ENCODE measurements around the gene KRTAP10-5. TPM values are rescaled to one million over a fixed set of nuclear protein-coding genes. Genes with fewer than 3 reads are reported as not detected.
"Not testable (repeated sequence)": the region's sequence is repeated elsewhere in the genome, so short reads cannot be mapped to it uniquely, and the experiment has no call there.

The KRTAP10-5 gene
- polyA plus RNA-seq, 6 donors from 2014 or later = not detected

DNA sequence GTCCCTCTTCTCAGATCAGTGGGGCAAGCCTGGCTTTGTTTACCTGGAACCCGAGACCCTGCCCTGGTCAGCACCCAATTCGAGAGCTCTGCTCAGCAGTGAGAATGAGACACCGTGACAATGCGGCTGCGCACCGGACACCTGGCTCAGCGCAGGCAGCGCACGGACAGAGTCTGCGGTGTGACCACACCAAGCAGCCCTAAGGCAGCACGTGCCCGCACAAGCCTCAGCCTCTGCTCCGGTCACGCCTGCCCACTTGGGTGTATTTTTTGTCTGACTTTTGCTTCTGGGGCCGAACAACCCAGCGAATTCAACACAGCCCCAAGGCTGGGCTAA, 36.2 kb upstream of the KRTAP10-5 start:
- H3K27ac Mint-ChIP-seq = peak overlapping the region in 1 of 6 donors; percentile 35
- H3K4me1 Mint-ChIP-seq = peaks cover 13 to 20% (median 15%) of the 10 kb centered on the region in 3 donors
- peaks cover 18 to 35% of the 10 kb centered on the region in 2 donors for H3K36me3 Mint-ChIP-seq
- no peak for ATAC-seq (ENCODE audit: low read depth in 2 of 2)
- H3K27me3 Mint-ChIP-seq = peaks cover 4 to 28% (median 28%) of the 10 kb centered on the region in 3 donors
- H3K9me3 Mint-ChIP-seq = peaks cover 10 to 34% (median 28%) of the 10 kb centered on the region in 7 donors
- peak overlapping the region in 1 of 8 donors; percentile 44 for H3K4me3 Mint-ChIP-seq
- DNase-seq = no peak

- no peak overlapping the region for H3K4me3 Mint-ChIP-seq
- H3K4me1 Mint-ChIP-seq = peaks cover 13 to 20% (median 15%) of the 10 kb centered on the region in 3 donors
- ATAC-seq (ENCODE audit: low read depth in 2 of 2) (no peak), DNase-seq (no peak)
- peak overlapping the region in 1 of 6 donors; percentile 35 for H3K27ac Mint-ChIP-seq
- H3K27me3 Mint-ChIP-seq = peaks cover 4 to 31% (median 28%) of the 10 kb centered on the region in 3 donors
- H3K36me3 Mint-ChIP-seq = peaks cover 23 to 40% of the 10 kb centered on the region in 2 donors
- peaks cover 14 to 39% (median 33%) of the 10 kb centered on the region in 7 donors for H3K9me3 Mint-ChIP-seq
These were observed 35.6 kb upstream of the KRTAP10-5 start for GRCh38 chr21:44615911-44616590.

- ATAC-seq (ENCODE audit: low read depth in 2 of 2) (no peak), DNase-seq (no peak)
- Mint-ChIP-seq H3K9me3 (peaks cover 15 to 41% (median 34%) of the 10 kb centered on the region in 7 donors), H3K4me3 (no peak overlapping the region), H3K27me3 (peaks cover 4 to 31% (median 28%) of the 10 kb centered on the region in 3 donors), H3K36me3 (peaks cover 21 to 39% of the 10 kb centered on the region in 2 donors), H3K27ac (no peak overlapping the region), H3K4me1 (peaks cover 13 to 20% (median 15%) of the 10 kb centered on the region in 3 donors)
These were observed 35.1 kb upstream of the KRTAP10-5 start for GRCh38 chr21:44615466-44615865.

DNA sequence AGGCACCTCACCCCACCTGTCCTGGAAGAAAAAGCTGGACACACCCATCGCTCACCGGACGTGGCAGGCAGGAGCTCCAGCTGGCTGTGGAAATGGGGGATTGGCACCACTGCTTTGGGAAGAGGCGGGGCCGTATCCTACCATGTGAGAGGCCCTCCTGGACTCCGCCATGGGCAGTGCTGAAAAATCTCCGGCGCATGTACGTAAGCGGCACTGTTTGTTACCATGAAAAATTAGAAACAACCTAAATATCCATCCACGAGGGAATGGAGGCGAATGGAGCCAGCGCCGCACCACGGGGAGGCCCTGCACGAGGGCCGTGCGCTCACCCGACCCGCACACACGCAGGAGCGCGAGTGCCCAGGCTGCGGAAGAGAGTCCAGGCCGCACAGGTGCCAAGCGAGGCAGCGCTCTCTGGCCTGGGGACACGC, 34.6 kb upstream of the KRTAP10-5 start:
- no peak overlapping the region for H3K27ac Mint-ChIP-seq
- peaks cover 4 to 31% (median 28%) of the 10 kb centered on the region in 3 donors for H3K27me3 Mint-ChIP-seq

GRCh38 chr21:44614161-44614631, 33.8 kb upstream of the KRTAP10-5 start:
- ATAC-seq (ENCODE audit: low read depth in 2 of 2) (no peak), DNase-seq (no peak)
- H3K9me3 Mint-ChIP-seq = peaks cover 16 to 43% (median 31%) of the 10 kb centered on the region in 7 donors
- H3K4me3 Mint-ChIP-seq = no peak overlapping the region
- peaks cover 11 to 13% (median 12%) of the 10 kb centered on the region in 3 donors for H3K4me1 Mint-ChIP-seq
- peaks cover 11 to 35% (median 28%) of the 10 kb centered on the region in 3 donors for H3K27me3 Mint-ChIP-seq
- peak overlapping the region in 1 of 6 donors; percentile 42 for H3K27ac Mint-ChIP-seq
- H3K36me3 Mint-ChIP-seq = peaks cover 12 to 37% of the 10 kb centered on the region in 2 donors

More for the DNA sequence above, 34.6 kb upstream of the KRTAP10-5 start:
- DNase-seq = no peak
- no peak for ATAC-seq (ENCODE audit: low read depth in 2 of 2)
- Mint-ChIP-seq H3K4me3 (no peak overlapping the region), H3K4me1 (peaks cover 13 to 18% (median 15%) of the 10 kb centered on the region in 3 donors), H3K9me3 (peaks cover 16 to 43% (median 31%) of the 10 kb centered on the region in 7 donors), H3K36me3 (peaks cover 17 to 37% of the 10 kb centered on the region in 2 donors)

DNA sequence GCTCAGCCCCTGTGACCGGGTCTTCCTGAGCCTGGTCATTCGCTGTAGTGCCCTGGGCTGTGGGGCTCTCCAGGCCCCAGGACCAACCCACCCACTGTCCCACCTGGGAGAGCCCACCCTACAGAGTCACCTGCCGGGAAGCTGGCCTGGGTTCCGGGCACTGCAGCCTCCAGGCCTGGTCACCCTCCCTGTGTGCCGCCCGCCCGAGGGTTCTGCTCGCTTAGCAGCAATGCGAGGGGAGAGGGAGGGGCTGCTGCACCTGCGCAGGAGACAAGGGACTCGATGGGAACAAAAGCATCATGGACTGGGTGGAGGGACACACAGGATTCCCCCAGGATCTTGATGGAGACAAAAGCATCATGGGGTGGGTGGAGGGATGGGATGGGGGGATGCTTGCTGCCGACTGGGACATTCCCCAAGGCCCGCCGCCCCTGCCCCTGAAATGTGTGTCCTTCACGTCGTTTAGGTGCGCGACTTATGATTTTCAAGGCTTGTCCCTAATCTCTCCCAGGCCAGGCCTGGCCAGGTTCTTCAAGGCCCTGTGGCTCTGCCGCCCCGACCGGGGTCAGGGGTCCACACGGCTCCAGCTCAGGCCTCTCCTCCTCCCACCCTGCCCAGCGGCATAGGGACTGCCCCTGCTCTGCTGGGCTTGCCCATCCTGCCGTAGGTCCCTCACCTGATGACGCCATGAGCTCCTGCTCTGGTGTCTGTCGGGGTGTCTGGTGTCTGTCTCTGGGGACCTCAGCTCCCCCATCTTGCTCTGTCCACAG, 33.2 kb upstream of the KRTAP10-5 start:
- Mint-ChIP-seq H3K4me1 (peaks cover 5 to 7% (median 6%) of the 10 kb centered on the region in 3 donors), H3K27ac (no peak overlapping the region)

DNA sequence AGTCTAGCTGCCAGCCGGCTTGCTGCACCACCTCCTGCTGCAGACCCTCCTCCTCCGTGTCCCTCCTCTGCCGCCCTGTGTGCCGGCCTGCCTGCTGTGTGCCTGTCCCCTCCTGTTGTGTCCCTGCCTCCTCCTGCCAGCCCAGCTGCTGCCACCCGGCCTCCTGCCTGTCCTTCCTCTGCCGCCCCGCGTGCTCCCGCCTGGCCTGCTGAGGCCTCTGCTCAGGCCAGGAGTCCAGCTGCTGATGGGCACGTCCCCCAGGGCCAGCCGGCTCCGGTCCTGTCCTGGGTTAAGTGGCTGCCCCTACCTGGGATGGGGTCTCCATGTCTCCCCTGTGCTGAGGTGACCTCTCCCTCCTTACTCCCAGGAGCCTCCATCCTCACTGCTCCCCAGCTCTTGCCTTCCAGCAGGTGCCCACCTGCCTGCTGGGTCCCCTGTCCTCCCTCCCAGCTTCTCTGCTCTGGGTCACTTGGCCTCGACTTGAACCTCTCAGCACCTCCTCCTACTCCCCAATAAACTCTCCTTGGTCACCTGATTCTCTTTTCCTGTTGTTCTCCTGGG, 32.3 kb upstream of the KRTAP10-5 start:
- no peak overlapping the region for H3K4me3 Mint-ChIP-seq
- peaks cover 15 to 37% of the 10 kb centered on the region in 2 donors for H3K36me3 Mint-ChIP-seq
- peaks cover 11 to 41% (median 30%) of the 10 kb centered on the region in 3 donors for H3K27me3 Mint-ChIP-seq
- H3K4me1 Mint-ChIP-seq = peaks cover 0 to 4% (median 0%) of the 10 kb centered on the region in 3 donors
- DNase-seq = no peak
- peak overlapping the region in 2 of 6 donors; percentile 14 to 42 for H3K27ac Mint-ChIP-seq
- H3K9me3 Mint-ChIP-seq = peaks cover 21 to 46% (median 36%) of the 10 kb centered on the region in 7 donors
- ATAC-seq (ENCODE audit: low read depth in 2 of 2) = no peak

More for the DNA sequence above, 33.2 kb upstream of the KRTAP10-5 start:
- H3K27me3 Mint-ChIP-seq = peaks cover 11 to 38% (median 28%) of the 10 kb centered on the region in 3 donors
- ATAC-seq (ENCODE audit: low read depth in 2 of 2) = no peak
- H3K36me3 Mint-ChIP-seq = peaks cover 15 to 37% of the 10 kb centered on the region in 2 donors
- H3K9me3 Mint-ChIP-seq = peaks cover 21 to 42% (median 31%) of the 10 kb centered on the region in 7 donors
- DNase-seq = no peak
- H3K4me3 Mint-ChIP-seq = no peak overlapping the region

- no peak for DNase-seq
- Mint-ChIP-seq H3K9me3 (peaks cover 21 to 46% (median 43%) of the 10 kb centered on the region in 7 donors), H3K4me3 (peak within 1 kb of the TSS in 1 of 8 donors; percentile 44)
These were observed 31.7 kb upstream of the KRTAP10-5 start, which contains the start of gene KRTAP10-8 for GRCh38 chr21:44612029-44612486. KRTAP10-8 (plus strand) TSS chr21:44612079; CDS start chr21:44612101, 22 bp downstream.

DNA sequence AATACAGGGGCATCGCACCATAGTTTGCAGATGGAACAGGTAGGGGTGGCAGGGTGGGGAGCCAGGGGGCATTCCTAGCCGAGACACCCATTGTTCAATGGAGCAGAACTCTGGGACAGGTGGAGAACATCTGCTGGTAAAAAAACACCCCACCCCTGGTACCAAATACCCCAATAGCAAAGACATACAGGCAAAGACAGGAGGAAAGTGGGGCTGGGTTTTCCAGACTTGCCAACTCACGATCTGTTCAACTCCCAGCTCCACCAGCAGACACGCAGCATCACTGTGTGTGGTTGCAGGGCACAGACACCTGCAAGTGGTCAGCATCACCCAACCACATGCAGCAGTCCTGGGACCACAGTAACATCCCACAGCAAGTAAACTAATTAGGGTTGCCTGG, 31.1 kb upstream of the KRTAP10-5 start:
- peaks cover 13 to 39% (median 33%) of the 10 kb centered on the region in 3 donors for H3K27me3 Mint-ChIP-seq
- DNase-seq = no peak
- peaks cover 22 to 48% (median 46%) of the 10 kb centered on the region in 7 donors for H3K9me3 Mint-ChIP-seq
- H3K36me3 Mint-ChIP-seq = peaks cover 17 to 37% of the 10 kb centered on the region in 2 donors
- no peak for ATAC-seq (ENCODE audit: low read depth in 2 of 2)
- peaks cover 0 to 4% (median 0%) of the 10 kb centered on the region in 3 donors for H3K4me1 Mint-ChIP-seq
- H3K4me3 Mint-ChIP-seq = no peak overlapping the region
- H3K27ac Mint-ChIP-seq = no peak overlapping the region

More at GRCh38 chr21:44612029-44612486, 31.7 kb upstream of the KRTAP10-5 start, which contains the start of gene KRTAP10-8:
- Mint-ChIP-seq H3K27ac (peak within 1 kb of the TSS in 2 of 6 donors; percentile 14 to 42), H3K27me3 (peaks cover 11 to 42% (median 35%) of the 10 kb centered on the region in 3 donors), H3K36me3 (peaks cover 15 to 37% of the 10 kb centered on the region in 2 donors), H3K4me1 (peaks cover 0 to 4% (median 0%) of the 10 kb centered on the region in 3 donors)
- no peak for ATAC-seq (ENCODE audit: low read depth in 2 of 2)

DNA sequence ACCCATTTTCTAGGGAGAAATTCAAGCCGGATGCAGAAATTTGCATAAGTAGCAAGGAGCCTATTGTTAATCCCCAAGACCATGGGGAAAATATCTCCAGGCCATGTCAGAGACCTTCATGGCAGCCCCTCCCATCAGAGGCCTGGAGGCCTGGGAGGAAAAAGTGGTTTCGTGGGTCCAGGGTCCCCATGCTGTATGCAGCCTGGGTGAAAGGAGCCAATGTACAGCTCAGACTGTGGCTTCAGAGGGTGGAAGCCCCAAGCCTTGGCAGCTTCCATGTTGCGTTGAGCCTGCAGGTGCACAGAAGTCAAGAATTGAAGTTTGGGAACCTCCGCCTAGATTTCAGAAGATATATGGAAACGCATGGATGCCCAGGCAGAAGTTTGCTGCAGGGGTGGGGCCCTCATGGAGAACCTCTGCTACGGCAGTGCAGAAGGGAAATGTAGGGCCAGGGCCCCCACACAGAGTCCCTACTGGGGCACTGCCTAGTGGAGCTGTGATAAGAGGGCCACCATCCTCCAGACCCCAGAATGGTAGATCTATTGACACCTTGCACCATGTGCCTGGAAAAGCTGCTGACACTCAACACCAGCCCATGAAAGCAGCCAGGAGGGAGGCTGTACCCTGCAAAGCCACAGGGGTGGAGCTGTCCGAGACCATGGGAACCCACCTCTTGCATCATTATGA, 29.9 kb upstream of the KRTAP10-5 start:
- peaks cover 20 to 37% of the 10 kb centered on the region in 2 donors for H3K36me3 Mint-ChIP-seq
- H3K27ac Mint-ChIP-seq; H3K4me3 Mint-ChIP-seq; DNase-seq; ATAC-seq (ENCODE audit: low read depth in 2 of 2); H3K4me1 Mint-ChIP-seq: not testable (repeated sequence)
- H3K27me3 Mint-ChIP-seq = peaks cover 21 to 44% (median 33%) of the 10 kb centered on the region in 3 donors
- peaks cover 23 to 61% (median 51%) of the 10 kb centered on the region in 7 donors for H3K9me3 Mint-ChIP-seq

DNA sequence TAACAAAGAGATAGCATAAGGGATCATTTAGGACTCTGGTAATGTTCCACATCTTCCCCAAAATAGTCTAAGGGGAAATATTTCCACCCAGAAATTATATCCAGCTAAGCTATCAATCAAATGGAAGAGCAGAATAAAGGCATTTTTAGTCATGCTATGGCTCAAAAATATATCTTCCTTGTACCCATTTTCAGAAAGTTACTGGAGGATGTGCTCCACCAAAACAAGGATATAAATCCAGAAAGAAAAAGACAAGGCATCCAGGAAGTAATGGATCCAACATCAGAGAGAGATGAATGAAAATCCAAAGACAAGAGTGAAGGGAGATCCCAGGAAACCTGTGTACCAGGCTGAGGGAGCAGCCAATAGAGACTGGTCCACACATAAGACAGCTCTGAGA, 28.8 kb upstream of the KRTAP10-5 start:
- Mint-ChIP-seq H3K9me3 (peaks cover 23 to 70% (median 51%) of the 10 kb centered on the region in 7 donors), H3K27ac (peak overlapping the region in 1 of 6 donors; percentile 64), H3K4me3 (peak overlapping the region in 1 of 8 donors; percentile 26), H3K27me3 (peaks cover 27 to 47% (median 37%) of the 10 kb centered on the region in 3 donors), H3K36me3 (peaks cover 20 to 37% of the 10 kb centered on the region in 2 donors), H3K4me1 (peaks cover 0 to 4% (median 0%) of the 10 kb centered on the region in 3 donors)
- no peak for ATAC-seq (ENCODE audit: low read depth in 2 of 2)
- no peak for DNase-seq

- DNase-seq = no peak
- Mint-ChIP-seq H3K4me1 (no peaks in the 10 kb centered on the region), H3K4me3 (no peak overlapping the region), H3K27me3 (peaks cover 32 to 58% (median 33%) of the 10 kb centered on the region in 3 donors), H3K36me3 (peaks cover 20 to 27% of the 10 kb centered on the region in 2 donors), H3K9me3 (peaks cover 21 to 74% (median 39%) of the 10 kb centered on the region in 7 donors), H3K27ac (no peak overlapping the region)
- no peak for ATAC-seq (ENCODE audit: low read depth in 2 of 2)
These were observed 26.1 kb upstream of the KRTAP10-5 start for GRCh38 chr21:44606495-44606894.
